Mammary epithelial cell (primary cell): ENCODE data around the gene SLC23A2.

ENCODE experiments used
- CTCF ChIP-seq, 2 donors: IDR thresholded peaks in 1 of 2; conservative IDR thresholded peaks in 1 of 2; 2 replicates each; pipeline ENCODE4 v1.5.1; 2011 to 2012; ENCODE audit warnings: inconsistent platforms in 2 of 2, low read length in 2 of 2, mild to moderate bottlenecking in 2 of 2, control low read depth in 1 of 2, low read depth in 1 of 2; ENCODE audit not compliant: insufficient read depth in 1 of 2; ENCODE audit errors: extremely low read depth in 1 of 2
- EZH2 ChIP-seq: IDR thresholded peaks from 2 replicates; pipeline ENCODE4 v1.6.1; 2012; ENCODE audit warnings: low read length, inconsistent platforms, borderline replicate concordance

- TF ChIP-seq CTCF (conservative IDR thresholded peaks at IDR 0.05 in 1 of 2, IDR thresholded peaks at IDR 0.05 in 1 of 2; ENCODE audit: extremely low read depth in 1 of 2, insufficient read depth in 1 of 2, low read depth in 1 of 2, low read length in 2 of 2) (no peak), EZH2 (no peak)
Observed at GRCh38 chr20:4876731-4877130, 124.6 kb downstream of the SLC23A2 start.
